Skeletal muscle tissue (tissue), 4 donors: Measurements from ENCODE around the gene BARX2. TPM values are rescaled to one million over a fixed set of nuclear protein-coding genes. Genes with fewer than 3 reads are reported as not detected.

Experiments used
- H3K27ac ChIP-seq: one replicate; pipeline ENCODE4 v1.7.0; 2013; ENCODE audit warnings: mild to moderate bottlenecking, low read depth, low read length, inconsistent platforms
- H3K27me3 ChIP-seq, 3 donors: one replicate each; pipeline ENCODE4 v1.7.0; 2013; ENCODE audit warnings: low read length in 3 of 3; ENCODE audit not compliant: control insufficient read depth in 3 of 3, insufficient read depth in 3 of 3
- H3K36me3 ChIP-seq, 3 donors: one replicate each; pipeline ENCODE4 v1.7.0; 2013; ENCODE audit warnings: low read length in 3 of 3; ENCODE audit not compliant: control insufficient read depth in 3 of 3, insufficient read depth in 3 of 3
- H3K4me1 ChIP-seq, 3 donors: one replicate each; pipeline ENCODE4 v1.7.0; 2013; ENCODE audit warnings: low read length in 3 of 3, mild to moderate bottlenecking in 3 of 3; ENCODE audit not compliant: control insufficient read depth in 3 of 3, insufficient read depth in 3 of 3
- H3K4me3 ChIP-seq, 3 donors: one replicate each; pipeline ENCODE4 v1.7.0; 2013; ENCODE audit warnings: low read length in 3 of 3
- H3K9ac ChIP-seq, 3 donors: one replicate each; pipeline ENCODE4 v1.7.0; 2013; ENCODE audit warnings: low read length in 3 of 3, mild to moderate bottlenecking in 3 of 3, moderate library complexity in 2 of 3, low read depth in 1 of 3
- H3K9me3 ChIP-seq, 3 donors: one replicate each; pipeline ENCODE4 v1.7.0; 2013; ENCODE audit warnings: low read length in 3 of 3; ENCODE audit not compliant: control insufficient read depth in 3 of 3
- total RNA-seq: library from RNA; depleted of rRNA; stranded (reverse); fragments of >200 nt; gene quantifications from one replicate; pipeline ENCODE4 v1.2.3, GENCODE V29; 2014
- donor health status: Osteomylitis.

BARX2 gene
- total RNA-seq, 1 donor from 2014 or later: not detected

DNA sequence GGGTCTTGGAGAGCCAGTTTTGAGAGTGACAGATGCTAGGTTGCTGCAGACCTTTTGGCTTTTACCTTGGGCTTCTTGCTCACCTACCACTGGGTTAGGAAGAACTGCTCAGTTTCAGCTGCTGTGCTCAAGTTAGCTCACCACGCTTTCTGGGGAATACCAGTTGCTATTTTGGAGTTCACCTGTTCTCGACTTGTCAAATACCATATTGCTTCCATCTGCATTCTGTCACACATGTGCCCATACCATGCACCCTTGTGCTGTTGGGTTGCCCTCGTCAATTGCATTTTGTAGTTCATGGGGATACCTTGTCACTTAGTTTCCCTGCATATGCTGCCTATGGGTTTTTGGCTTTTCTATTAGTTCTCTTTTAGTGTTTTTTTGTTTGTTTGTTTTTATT lies 23.0 kb upstream of the BARX2 start:
- H3K27ac ChIP-seq: no peak overlapping the region
- no peak overlapping the region for H3K9ac ChIP-seq
- H3K27me3 ChIP-seq: no peaks in the 10 kb centered on the region
- H3K4me1 ChIP-seq: no peaks in the 10 kb centered on the region
- H3K9me3 ChIP-seq: peaks cover 0 to 5% (median 0%) of the 10 kb centered on the region in 3 donors
- H3K4me3 ChIP-seq: no peak overlapping the region
- no peaks in the 10 kb centered on the region for H3K36me3 ChIP-seq

DNA sequence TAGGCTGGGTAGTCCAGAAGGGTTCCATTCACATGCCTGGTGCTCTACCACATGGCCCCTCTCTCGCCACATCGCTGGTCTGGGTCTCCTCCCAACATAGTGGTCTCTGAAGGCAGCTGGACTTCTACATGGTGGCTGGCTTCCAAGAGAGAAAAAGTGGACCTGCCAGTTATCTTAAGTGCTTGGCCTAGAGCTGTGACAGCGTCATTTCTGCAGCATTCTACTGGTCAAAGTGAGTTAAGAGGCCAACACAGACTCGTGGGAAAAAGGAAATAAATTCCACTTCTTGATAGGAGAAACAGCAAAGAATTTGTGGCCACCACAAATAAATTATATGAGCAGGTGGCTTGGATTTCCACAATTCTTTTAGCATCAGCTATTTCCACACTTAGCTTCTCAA lies 21.0 kb upstream of the BARX2 start:
- Histone ChIP-seq H3K36me3 (no peaks in the 10 kb centered on the region), H3K9me3 (peaks cover 0 to 5% (median 0%) of the 10 kb centered on the region in 3 donors), H3K4me3 (no peak overlapping the region), H3K9ac (no peak overlapping the region), H3K27ac (no peak overlapping the region), H3K27me3 (no peaks in the 10 kb centered on the region), H3K4me1 (no peaks in the 10 kb centered on the region)

DNA sequence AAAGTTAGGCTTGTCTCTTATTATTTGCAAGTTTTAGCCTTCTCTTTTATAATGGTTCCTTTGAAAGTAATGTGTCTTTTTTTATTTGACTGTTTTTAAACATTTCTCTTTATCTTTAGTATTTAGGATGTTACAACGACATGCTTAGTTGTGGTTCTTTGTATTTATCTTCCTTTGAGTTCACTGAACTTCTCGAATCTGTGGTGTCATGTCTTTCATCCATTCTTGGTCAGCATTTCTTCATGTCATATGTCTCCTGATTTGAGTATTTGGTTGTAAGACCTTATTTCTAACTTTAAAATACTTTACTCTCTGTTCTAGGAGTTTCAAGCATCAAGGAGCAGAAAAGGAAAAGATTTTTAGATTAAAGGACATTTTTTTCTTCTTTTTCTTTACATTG lies 15.9 kb upstream of the BARX2 start:
- H3K27me3 ChIP-seq: peaks cover 3 to 14% (median 8%) of the 10 kb centered on the region in 3 donors
- no peak overlapping the region for H3K27ac ChIP-seq
- H3K4me1 ChIP-seq: peaks cover 0 to 7% (median 3%) of the 10 kb centered on the region in 3 donors
- no peak overlapping the region for H3K4me3 ChIP-seq
- peaks cover 0 to 9% (median 0%) of the 10 kb centered on the region in 3 donors for H3K9me3 ChIP-seq
- H3K36me3 ChIP-seq: no peaks in the 10 kb centered on the region
- no peak overlapping the region for H3K9ac ChIP-seq

DNA sequence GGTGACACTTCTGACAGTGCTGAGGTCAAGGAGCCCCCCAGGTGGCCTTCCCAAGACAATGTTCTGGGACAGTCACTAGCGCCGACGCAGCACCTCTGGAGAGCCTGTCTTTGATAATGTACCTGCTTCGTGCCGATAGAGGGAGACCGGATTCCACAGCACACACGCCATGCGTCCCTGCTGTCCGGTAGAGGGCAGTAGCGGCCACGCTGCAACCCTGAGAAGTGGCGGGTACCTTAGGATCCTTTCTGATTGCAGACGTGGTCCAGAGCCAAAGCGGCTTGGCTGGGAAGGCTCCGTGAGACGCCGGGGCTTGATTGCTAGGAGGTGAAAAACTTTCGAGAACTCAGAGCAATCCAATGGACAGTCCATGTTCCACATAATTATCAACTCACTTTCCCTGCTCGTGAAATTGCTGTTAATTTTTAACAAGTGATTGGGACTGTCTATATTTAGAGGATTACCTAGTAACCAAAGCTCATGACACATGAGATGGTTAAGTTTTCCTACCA lies 11.4 kb upstream of the BARX2 start:
- no peaks in the 10 kb centered on the region for H3K36me3 ChIP-seq
- peaks cover 18 to 27% (median 22%) of the 10 kb centered on the region in 3 donors for H3K27me3 ChIP-seq
- peaks cover 0 to 7% (median 3%) of the 10 kb centered on the region in 3 donors for H3K4me1 ChIP-seq
- H3K9me3 ChIP-seq: peaks cover 0 to 4% (median 0%) of the 10 kb centered on the region in 3 donors
- no peak overlapping the region for H3K27ac ChIP-seq
- H3K4me3 ChIP-seq: no peak overlapping the region
- no peak overlapping the region for H3K9ac ChIP-seq

DNA sequence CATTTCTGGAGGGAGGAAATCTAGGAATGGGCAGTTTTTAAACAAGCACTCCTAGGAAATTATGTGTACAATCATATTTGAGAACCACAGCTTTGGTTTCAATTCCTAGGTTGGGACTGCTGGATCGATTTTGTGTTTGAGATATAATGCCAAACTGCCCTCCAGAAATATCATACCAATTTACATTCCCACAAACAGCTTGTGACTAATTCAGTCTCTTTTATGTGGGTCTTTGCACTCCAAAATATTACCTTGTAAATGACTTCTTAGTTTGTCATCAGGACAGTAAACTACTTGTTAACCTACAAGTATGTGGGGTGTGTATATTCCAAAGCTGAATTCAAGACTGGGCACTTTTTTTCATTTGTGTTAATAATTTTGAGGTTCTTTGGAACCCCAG lies 9.8 kb upstream of the BARX2 start:
- Histone ChIP-seq H3K36me3 (no peaks in the 10 kb centered on the region), H3K4me1 (peaks cover 0 to 7% (median 3%) of the 10 kb centered on the region in 3 donors), H3K27me3 (peaks cover 29 to 37% (median 31%) of the 10 kb centered on the region in 3 donors), H3K4me3 (no peak overlapping the region), H3K27ac (no peak overlapping the region), H3K9ac (no peak overlapping the region), H3K9me3 (no peaks in the 10 kb centered on the region)

DNA sequence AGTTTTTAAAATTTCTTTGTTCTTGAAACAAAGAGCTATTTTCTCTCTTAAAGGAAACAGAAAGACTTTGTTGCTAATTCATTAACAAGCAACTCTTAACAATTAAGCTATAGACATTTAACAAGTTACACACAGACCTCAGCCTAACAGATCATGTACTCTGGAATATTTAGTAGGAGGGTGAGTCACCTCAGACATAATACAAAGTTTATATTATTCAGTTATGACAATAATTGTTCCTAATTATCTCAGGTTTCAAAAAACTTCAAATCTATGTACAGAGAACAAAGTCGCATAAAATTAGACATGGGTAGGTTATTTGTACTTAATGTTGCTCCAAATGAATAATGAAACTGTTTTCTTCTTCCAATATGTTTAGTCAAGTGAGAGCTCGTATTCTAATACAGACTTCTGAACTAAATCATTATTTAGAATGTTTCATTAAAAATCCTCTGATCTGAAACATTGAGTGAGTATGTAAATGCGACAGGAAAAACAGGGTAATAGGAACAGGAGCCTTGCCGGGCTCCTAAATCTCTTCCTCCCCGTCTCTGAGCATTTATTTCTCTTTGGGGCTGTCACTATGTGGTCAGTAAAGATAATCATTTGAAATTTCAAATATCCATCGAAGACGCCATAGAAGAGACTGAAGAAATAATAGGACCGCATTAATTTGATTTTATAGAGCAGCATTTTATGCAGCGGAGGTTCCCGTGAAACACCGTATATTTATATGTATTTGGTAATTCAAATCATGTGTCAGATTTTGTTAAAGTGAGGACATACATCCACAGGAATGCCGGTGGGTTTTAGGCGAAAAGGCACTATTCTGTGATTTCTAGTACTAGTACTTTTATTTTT lies 8.7 kb upstream of the BARX2 start:
- H3K9ac ChIP-seq: no peak overlapping the region
- no peaks in the 10 kb centered on the region for H3K36me3 ChIP-seq
- H3K27ac ChIP-seq: no peak overlapping the region
- H3K4me3 ChIP-seq: no peak overlapping the region
- no peaks in the 10 kb centered on the region for H3K9me3 ChIP-seq
- peaks cover 0 to 7% (median 3%) of the 10 kb centered on the region in 3 donors for H3K4me1 ChIP-seq
- H3K27me3 ChIP-seq: peaks cover 37 to 49% (median 42%) of the 10 kb centered on the region in 3 donors

DNA sequence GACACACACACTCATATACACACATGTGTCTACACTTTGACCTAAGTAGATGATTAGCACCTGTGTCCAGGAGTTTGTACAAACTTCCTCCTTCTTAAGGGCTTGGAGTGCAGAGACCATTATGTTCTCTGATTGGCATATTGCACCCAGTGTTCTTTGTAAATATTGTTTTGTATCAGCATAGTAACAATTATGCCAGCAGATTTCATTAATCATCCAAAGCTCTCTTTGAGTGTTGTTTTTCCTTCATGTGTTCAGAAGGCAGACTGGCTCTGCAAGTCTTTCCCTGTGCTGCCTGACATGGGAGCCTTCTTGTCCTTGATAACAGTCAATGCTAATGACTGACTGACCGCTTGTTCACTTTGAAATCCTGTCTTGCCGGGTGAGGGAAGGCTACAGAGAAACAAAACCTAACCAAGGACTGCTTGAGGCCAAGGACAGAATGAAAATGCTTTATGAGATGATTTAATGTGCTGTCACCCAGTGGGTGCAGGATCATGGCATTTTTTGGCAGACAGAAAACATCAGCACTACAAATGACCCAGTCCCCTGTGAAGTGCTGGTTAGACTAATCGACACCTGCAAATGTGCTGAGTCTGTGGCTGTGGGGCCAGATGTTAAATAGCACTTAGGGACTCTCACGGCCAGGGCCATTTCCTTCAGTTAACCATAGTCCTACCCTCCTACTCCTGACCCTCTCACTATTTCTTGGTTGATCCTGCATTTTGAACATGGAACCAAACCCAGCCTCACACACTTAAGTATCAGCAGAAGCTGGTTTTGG lies 6.6 kb upstream of the BARX2 start:
- Histone ChIP-seq H3K36me3 (no peaks in the 10 kb centered on the region), H3K27me3 (peaks cover 49 to 61% (median 54%) of the 10 kb centered on the region in 3 donors), H3K9me3 (no peaks in the 10 kb centered on the region), H3K27ac (no peak overlapping the region), H3K9ac (no peak overlapping the region), H3K4me1 (peaks cover 0 to 10% (median 2%) of the 10 kb centered on the region in 3 donors), H3K4me3 (no peak overlapping the region)

DNA sequence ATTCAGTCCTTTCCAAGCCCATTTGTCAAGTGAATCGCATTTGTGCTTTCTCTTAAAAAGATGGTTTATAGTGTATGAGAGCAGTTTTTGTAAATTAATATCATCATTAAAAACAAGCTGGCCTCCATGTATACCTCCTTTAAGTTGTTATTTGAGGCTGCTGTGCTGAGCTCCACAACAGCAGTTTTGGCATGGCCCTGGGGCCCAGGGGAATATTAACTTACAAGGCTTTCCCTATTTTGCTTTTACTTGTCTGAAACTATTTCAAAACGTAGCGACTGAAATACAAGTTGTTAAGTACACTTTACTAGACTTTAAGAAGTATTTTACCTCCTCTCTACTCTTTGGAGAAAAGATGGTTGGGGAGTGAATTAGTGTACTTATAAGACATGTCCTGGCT lies 4.9 kb upstream of the BARX2 start:
- peaks cover 0 to 6% (median 3%) of the 10 kb centered on the region in 3 donors for H3K4me1 ChIP-seq
- no peak overlapping the region for H3K9ac ChIP-seq
- peaks cover 61 to 74% (median 66%) of the 10 kb centered on the region in 3 donors for H3K27me3 ChIP-seq
- H3K27ac ChIP-seq: no peak overlapping the region
- H3K4me3 ChIP-seq: no peak overlapping the region
- no peaks in the 10 kb centered on the region for H3K36me3 ChIP-seq
- no peaks in the 10 kb centered on the region for H3K9me3 ChIP-seq

DNA sequence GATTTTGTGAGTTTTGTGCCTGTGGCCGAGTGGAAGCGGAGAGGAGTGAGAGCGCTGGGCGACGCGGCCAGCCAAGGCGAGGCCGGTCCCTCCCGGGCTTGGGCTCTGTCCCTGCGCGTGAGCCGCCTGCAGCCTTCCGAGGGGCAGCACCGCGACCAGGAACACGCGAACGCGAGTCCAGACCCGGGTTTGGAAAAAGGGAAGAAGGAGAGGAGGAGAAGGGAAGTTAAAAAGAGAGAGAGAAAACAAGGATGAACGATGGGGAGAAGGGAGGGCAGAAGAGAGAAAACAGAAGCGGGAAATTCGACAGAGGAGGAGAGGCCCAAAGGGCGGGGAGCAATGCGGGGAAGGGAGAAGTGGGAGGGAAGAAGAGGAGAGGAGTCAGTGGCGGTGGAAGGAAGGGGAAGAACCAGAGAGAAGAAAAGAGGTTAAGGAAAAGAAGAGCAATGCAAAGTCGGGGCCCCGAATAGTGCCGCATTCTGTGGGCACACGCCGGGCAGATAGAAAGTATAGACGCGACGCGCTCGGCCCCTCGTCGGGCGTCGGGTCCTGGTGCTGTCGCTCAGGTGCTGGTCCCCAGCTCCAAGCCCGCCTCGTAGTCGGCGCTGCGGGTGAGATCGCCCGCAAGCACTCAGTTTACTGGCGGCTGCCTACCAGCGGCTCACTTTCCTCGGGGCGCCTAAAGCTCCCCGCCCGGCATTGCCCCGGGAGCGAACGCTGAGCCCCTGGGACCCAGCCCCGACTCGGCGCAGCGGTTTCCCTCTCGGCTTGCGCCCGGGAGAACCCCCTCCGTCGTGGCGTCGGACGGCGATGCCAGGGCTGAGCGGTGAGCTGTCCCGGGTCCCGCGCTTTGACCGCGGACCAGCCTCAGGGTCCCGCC lies 2.8 kb upstream of the BARX2 start:
- H3K27me3 ChIP-seq: peaks cover 71 to 85% (median 80%) of the 10 kb centered on the region in 3 donors
- H3K4me3 ChIP-seq: peak overlapping the region in 1 of 3 donors; percentile 3

More for the DNA sequence above, 2.8 kb upstream of the BARX2 start:
- no peak overlapping the region for H3K27ac ChIP-seq
- H3K4me1 ChIP-seq: peaks cover 5 to 10% (median 6%) of the 10 kb centered on the region in 3 donors
- no peak overlapping the region for H3K9ac ChIP-seq
- H3K36me3 ChIP-seq: no peaks in the 10 kb centered on the region
- H3K9me3 ChIP-seq: no peaks in the 10 kb centered on the region
